H1 (cell line): Measurements from ENCODE around the gene HSD17B4. TPM values are rescaled to one million over a fixed set of nuclear protein-coding genes. Genes with fewer than 3 reads are reported as not detected.

Source experiments
- CTCF ChIA-PET: fragments of 300-600 bp; sonication (Branson Sonifier 250); formaldehyde crosslinking; loops from one replicate; lab custom pipeline; 2021; ENCODE audit not compliant: partially characterized antibody; lab: Charles Lee
- POLR2A ChIA-PET: fragments of 300-600 bp; sonication (Branson Sonifier 250); formaldehyde crosslinking; loops from one replicate; lab custom pipeline; 2021; ENCODE audit warnings: inconsistent platforms; ENCODE audit not compliant: partially characterized antibody; lab: Charles Lee
- DNase-seq, 2 experiments: peaks; one replicate each; pipeline versions ENCODE4 v3.0.0 to v3.0.0-alpha.2; 2010 to 2022; ENCODE audit warnings: low spot score in 2 of 2, low read depth in 1 of 2, mixed read lengths in 1 of 2
- FAIRE-seq: peaks from 2 replicates; lab custom pipeline; 2011; peaks lifted over from hg19 to GRCh38; lab: Jason Lieb, UNC
- H2AFZ ChIP-seq: 2 replicates; pipeline ENCODE4 v1.8.1; 2012; ENCODE audit warnings: low read length, inconsistent platforms
- H2AK5ac ChIP-seq: 2 replicates; pipeline ENCODE4 v1.6.1; 2013; ENCODE audit warnings: low read depth, low read length
- H2BK120ac ChIP-seq: replicated peaks from 2 replicates; pipeline ENCODE3; 2013; ENCODE audit warnings: low read depth, low read length, inconsistent platforms
- H2BK12ac ChIP-seq: 2 replicates; pipeline ENCODE4 v1.6.1; 2013; ENCODE audit warnings: low read depth, low read length
- H2BK15ac ChIP-seq: 2 replicates; pipeline ENCODE4 v1.6.1; 2013; ENCODE audit warnings: low read length
- H2BK20ac ChIP-seq: 2 replicates; pipeline ENCODE4 v1.6.1; 2013; ENCODE audit warnings: low read length
- H2BK5ac ChIP-seq: 2 replicates; pipeline ENCODE4 v1.6.1; 2013; ENCODE audit warnings: low read depth, low read length
- H3K14ac ChIP-seq: 2 replicates; pipeline ENCODE4 v1.6.1; 2013; ENCODE audit warnings: inconsistent platforms; ENCODE audit not compliant: insufficient read length
- H3K18ac ChIP-seq: 2 replicates; pipeline ENCODE4 v1.6.1; 2013; ENCODE audit warnings: low read length; ENCODE audit errors: extremely low read depth
- H3K23ac ChIP-seq: 2 replicates; pipeline ENCODE4 v1.6.1; 2013; ENCODE audit warnings: inconsistent platforms; ENCODE audit not compliant: insufficient read length
- H3K23me2 ChIP-seq: 2 replicates; pipeline ENCODE4 v1.6.1; 2013; ENCODE audit warnings: low read depth, low read length
- H3K27ac ChIP-seq: 2 replicates; pipeline ENCODE4 v1.6.1; 2011; ENCODE audit warnings: low read depth, low read length, inconsistent platforms
- H3K27me3 ChIP-seq, 4 experiments: replicated peaks in 1 of 4; 1 replicate in 1 of 4; 2 replicates in 3 of 4; pipeline versions ENCODE4 v1.6.1 to v1.8.1; 2011 to 2013; ENCODE audit warnings: low read length in 3 of 4, mild to moderate bottlenecking in 3 of 4, inconsistent platforms in 2 of 4, mixed read lengths in 2 of 4, moderate library complexity in 1 of 4; ENCODE audit not compliant: control insufficient read depth in 3 of 4, insufficient read depth in 3 of 4; ENCODE audit errors: extremely low read depth in 1 of 4
- H3K36me3 ChIP-seq, 4 experiments: 2 replicates each; pipeline versions ENCODE4 v1.6.1 to v1.8.1; 2011 to 2013; ENCODE audit warnings: mild to moderate bottlenecking in 4 of 4, low read length in 3 of 4, moderate library complexity in 2 of 4, control low read depth in 1 of 4, inconsistent platforms in 1 of 4; ENCODE audit not compliant: insufficient read depth in 4 of 4, control insufficient read depth in 2 of 4
- H3K4ac ChIP-seq: replicated peaks from 2 replicates; pipeline ENCODE3; 2013; ENCODE audit warnings: low read length, low read depth, mixed read lengths, inconsistent platforms; ENCODE audit not compliant: insufficient read length
- H3K4me1 ChIP-seq, 4 experiments: replicated peaks in 1 of 4; 1 replicate in 1 of 4; 2 replicates in 3 of 4; pipeline versions ENCODE4 v1.6.1 to v1.8.1; 2011 to 2013; ENCODE audit warnings: low read length in 3 of 4, inconsistent platforms in 2 of 4, mixed read lengths in 1 of 4; ENCODE audit not compliant: insufficient read depth in 4 of 4, control insufficient read depth in 3 of 4
- H3K4me2 ChIP-seq, 2 experiments: 2 replicates each; pipeline versions ENCODE4 v1.6.1 to v1.8.1; 2011 to 2013; ENCODE audit warnings: low read depth in 2 of 2, low read length in 2 of 2, control low read depth in 1 of 2, inconsistent platforms in 1 of 2, mild to moderate bottlenecking in 1 of 2; ENCODE audit not compliant: insufficient read depth in 1 of 2
- H3K4me3 ChIP-seq, 4 experiments: fragments of 200-600, 300-600 bp in 1 of 4; sonication (generic), shearing (Covaris generic), sonication (Bioruptor Twin) in 1 of 4; 2 replicates each; pipeline versions ENCODE4 v1.5.1 to v1.8.1; 2011 to 2016; ENCODE audit warnings: low read length in 4 of 4, low read depth in 3 of 4, control low read depth in 2 of 4, inconsistent platforms in 2 of 4, mild to moderate bottlenecking in 2 of 4, mixed read lengths in 1 of 4, moderate library complexity in 1 of 4; ENCODE audit not compliant: insufficient read depth in 2 of 4; ENCODE audit errors: extremely low read depth in 1 of 4
- H3K56ac ChIP-seq: replicated peaks from 2 replicates; pipeline ENCODE3; 2013; ENCODE audit warnings: low read depth, mild to moderate bottlenecking, mixed read lengths, low read length, inconsistent platforms; ENCODE audit not compliant: insufficient read length
- H3K79me1 ChIP-seq: 2 replicates; pipeline ENCODE4 v1.6.1; 2013; ENCODE audit warnings: low read depth, low read length, control low read depth
- H3K79me2 ChIP-seq, 2 experiments: 2 replicates each; pipeline versions ENCODE4 v1.6.1 to v1.8.1; 2012 to 2013; ENCODE audit warnings: low read length in 2 of 2, mild to moderate bottlenecking in 2 of 2, inconsistent platforms in 1 of 2; ENCODE audit not compliant: insufficient read depth in 2 of 2, control insufficient read depth in 1 of 2
- H3K9ac ChIP-seq, 4 experiments: replicated peaks in 1 of 4; 1 replicate in 1 of 4; 2 replicates in 3 of 4; pipeline versions ENCODE4 v1.6.1 to v1.8.1; 2011 to 2013; ENCODE audit warnings: low read depth in 3 of 4, low read length in 3 of 4, control low read depth in 2 of 4, mild to moderate bottlenecking in 2 of 4, moderate library complexity in 2 of 4, inconsistent platforms in 1 of 4; ENCODE audit errors: extremely low read depth in 1 of 4
- H3K9me3 ChIP-seq, 2 experiments: 2 replicates each; pipeline versions ENCODE4 v1.6.1 to v1.8.1; 2012 to 2013; ENCODE audit warnings: mild to moderate bottlenecking in 2 of 2, moderate library complexity in 2 of 2, control low read depth in 1 of 2, inconsistent platforms in 1 of 2, low read depth in 1 of 2, low read length in 1 of 2, mixed read lengths in 1 of 2; ENCODE audit not compliant: insufficient read depth in 2 of 2
- H4K20me1 ChIP-seq, 2 experiments: replicated peaks in 1 of 2; 2 replicates each; pipeline versions ENCODE3 to v1.8.1; 2011 to 2013; ENCODE audit warnings: inconsistent platforms in 2 of 2, low read length in 2 of 2, mild to moderate bottlenecking in 1 of 2; ENCODE audit not compliant: insufficient read depth in 2 of 2, control insufficient read depth in 1 of 2
- H4K5ac ChIP-seq: 2 replicates; pipeline ENCODE4 v1.6.1; 2013; ENCODE audit warnings: low read length, low read depth, mixed read lengths, inconsistent platforms; ENCODE audit not compliant: insufficient read length
- H4K8ac ChIP-seq: 2 replicates; pipeline ENCODE4 v1.8.0; 2013; ENCODE audit warnings: mild to moderate bottlenecking, moderate library complexity, low read length, inconsistent platforms; ENCODE audit not compliant: insufficient read depth; ENCODE audit errors: extremely low read depth
- H4K91ac ChIP-seq: replicated peaks from 2 replicates; pipeline ENCODE3; 2013; ENCODE audit warnings: low read length, mixed read lengths, inconsistent platforms; ENCODE audit not compliant: insufficient read length
- EGR1 ChIP-seq: IDR thresholded peaks from 2 replicates; pipeline ENCODE4 v1.6.1; 2011; ENCODE audit warnings: low read depth, low read length, borderline replicate concordance
- polyA plus RNA-seq, 7 experiments: library from polyadenylated mRNA; depleted of rRNA in 3 of 7; stranded (reverse) in 5 of 7; unstranded in 2 of 7; fragments of >200 nt in 5 of 7; fragments of 200-250 nt in 2 of 7; gene quantifications; 1 replicate in 5 of 7; 2 replicates in 1 of 7; 4 replicates in 1 of 7; pipeline versions ENCODE4 v1.2.1 to v1.2.3, GENCODE V29; 2011 to 2013; ENCODE audit warnings: missing spikeins in 2 of 7, mixed read lengths in 2 of 7
- total RNA-seq: library from RNA; stranded (reverse); fragmentation: NEBNext Ultra II Directional; extraction: Animal tissue kit (Norgen Biotek cat#: 25700); gene quantifications from 2 replicates; pipeline ENCODE4 v1.2.1, GENCODE V29; 2021

Gene HSD17B4
- total and polyA plus RNA-seq, 2 of the 8 experiments (the other 6 are each of a cell fraction or from before 2014, with no cell fraction given): 305 to 369 TPM

GRCh38 chr5:119570910-119571309, 118.6 kb downstream of the HSD17B4 start:
- Histone ChIP-seq H3K36me3 (no peaks in the 10 kb centered on the region), H2AK5ac (no peak overlapping the region), H3K9ac (peak overlapping the region in 1 of 4 experiments; percentile 34; a peak in 1 of 7 replicates), H3K23ac (no peak overlapping the region), H4K91ac (no peak overlapping the region), H2BK120ac (no peak overlapping the region), H3K79me2 (no peaks in the 10 kb centered on the region)
- ChIA-PET CTCF (interaction anchor here (1.5 to 2.0 kb wide), 2 partner anchors 12 to 100 kb away, joined by 4 to 7 read pairs; no protein-coding TSS in a partner anchor), POLR2A (no interaction called here)
- no peak for TF ChIP-seq EGR1
- TF ChIP-seq, all 59 proteins: peak for 0
- Histone ChIP-seq H3K4me3 (no peak overlapping the region), H3K23me2 (no peaks in the 10 kb centered on the region), H2BK5ac (no peak overlapping the region), H4K20me1 (no peaks in the 10 kb centered on the region), H3K9me3 (no peaks in the 10 kb centered on the region), H3K4ac (no peak overlapping the region), H3K56ac (no peak overlapping the region), H3K14ac (no peak overlapping the region), H3K79me1 (no peaks in the 10 kb centered on the region), H2BK15ac (no peak overlapping the region), H3K18ac (no peak overlapping the region), H4K5ac (no peak overlapping the region), H2BK20ac (no peak overlapping the region), H2BK12ac (no peak overlapping the region), H3K4me2 (no peak overlapping the region), H2AFZ (no peak overlapping the region), H3K4me1 (no peaks in the 10 kb centered on the region), H4K8ac (no peak overlapping the region), H3K27ac (no peak overlapping the region), H3K27me3 (no peaks in the 10 kb centered on the region; a peak in 1 of 7 replicates)
- FAIRE-seq (no peak), DNase-seq (no peak)
